Measurements from ENCODE around the gene PCNA. TPM values are rescaled to one million over a fixed set of nuclear protein-coding genes. Genes with fewer than 3 reads are reported as not detected.

PCNA gene
- total RNA-seq, 1 experiment from 2014 or later = 274 TPM

- H2BK120ac ChIP-seq (ENCODE audit: low read depth, low read length, poor library complexity, severe bottlenecking) = no peak overlapping the region
- no peak overlapping the region for H2AFZ ChIP-seq (ENCODE audit: low read length)
- no peak overlapping the region for H3K27ac ChIP-seq (ENCODE audit: insufficient read length, low read depth, low read length)
- no peak overlapping the region for H2BK12ac ChIP-seq (ENCODE audit: insufficient read length, low read depth, low read length)
- H3K9me3 Mint-ChIP-seq = no peaks in the 10 kb centered on the region
- H3K9me3 ChIP-seq (ENCODE audit: control insufficient read depth, low read depth, low read length) = no peaks in the 10 kb centered on the region
- no peaks in the 10 kb centered on the region for H3K79me2 ChIP-seq (ENCODE audit: insufficient read depth, low read length)
- no peak for TF ChIP-seq CTCF (conservative IDR thresholded peaks at IDR 0.05)
- peak overlapping the region; percentile 16 to 71 (median 56); a peak in 3 of 7 replicates for H3K27ac Mint-ChIP-seq
- H4K20me1 ChIP-seq (ENCODE audit: control insufficient read depth, insufficient read depth, insufficient read length) = no peaks in the 10 kb centered on the region
- no peak overlapping the region for H3K9ac ChIP-seq (ENCODE audit: extremely low read depth, insufficient read length, low read length)
- H4K8ac ChIP-seq (replicated peaks; ENCODE audit: insufficient read length, low read depth, low read length) = no peak overlapping the region
- no peak overlapping the region for H2BK15ac ChIP-seq (ENCODE audit: low read depth, low read length)
- H4K5ac ChIP-seq (ENCODE audit: insufficient read length, low read depth, low read length) = peak overlapping the region; percentile 22
- no peaks in the 10 kb centered on the region; a peak in 2 of 7 replicates for H3K36me3 Mint-ChIP-seq (ENCODE audit: insufficient read depth in 1 of 3, low read depth in 3 of 3)
- no peaks in the 10 kb centered on the region for H3K27me3 ChIP-seq (ENCODE audit: insufficient read depth, low read length)
- H2BK5ac ChIP-seq (ENCODE audit: insufficient read length, low read length) = no peak overlapping the region
- H3K27me3 Mint-ChIP-seq (ENCODE audit: low read depth) = no peaks in the 10 kb centered on the region
- no peak overlapping the region for H3K4ac ChIP-seq (ENCODE audit: low read depth, low read length)
- peak overlapping the region; percentile 15 for H3K18ac ChIP-seq (ENCODE audit: insufficient read length, low read depth, low read length)
- H3T11ph ChIP-seq (ENCODE audit: low read length) = no peak overlapping the region
- H3K4me2 ChIP-seq (ENCODE audit: insufficient read depth, insufficient read length, low read length) = no peak overlapping the region
- DNase-seq = no peak
- H3K4me1 Mint-ChIP-seq = peaks cover 12 to 22% of the 10 kb centered on the region in 2 experiments
- WGBS (ENCODE audit: extremely low coverage, insufficient read length, low lambda C conversion rate) = no CpG with 5 or more reads among the region's 13 CpGs
- H3K23ac ChIP-seq (ENCODE audit: insufficient read length, low read depth, low read length) = no peak overlapping the region
- H3K14ac ChIP-seq (ENCODE audit: insufficient read depth, low read length) = 0 out of 2 replicates have a peak overlapping the region, but pooled peaks have one; percentile 37
- H3K79me1 ChIP-seq (ENCODE audit: insufficient read depth, low read depth, low read length, poor library complexity, severe bottlenecking) = peaks cover 8% of the 10 kb centered on the region
- no peak overlapping the region for H2AK5ac ChIP-seq (ENCODE audit: insufficient read length, low read length)
- H3K4me1 ChIP-seq (ENCODE audit: insufficient read depth, low read length) = no peaks in the 10 kb centered on the region; the same call in 1 of the 2 replicates
- H2BK20ac ChIP-seq (ENCODE audit: low read depth, low read length, poor library complexity, severe bottlenecking) = no peak overlapping the region
- H4K91ac ChIP-seq (ENCODE audit: insufficient read length, low read depth, low read length) = no peak overlapping the region
- no peak overlapping the region for H3K4me3 Mint-ChIP-seq
- H3K23me2 ChIP-seq (ENCODE audit: insufficient read length, low read depth, low read length, poor library complexity, severe bottlenecking) = no peaks in the 10 kb centered on the region
- H3K56ac ChIP-seq (ENCODE audit: insufficient read length, low read depth, low read length) = no peak overlapping the region
Observed at GRCh38 chr20:5150226-5151076, 30.7 kb upstream of the PCNA start.

All from H9 (cell line).